Neural cell (in vitro differentiated cells): Measurements from ENCODE around the gene C14orf132. TPM values are rescaled to one million over a fixed set of nuclear protein-coding genes. Genes with fewer than 3 reads are reported as not detected.

Experiments
- H2AFZ ChIP-seq: fragments of 200-600, 300-800 bp; sonication (generic), shearing (Covaris generic); 2 replicates; pipeline ENCODE4 v1.6.0; 2014; ENCODE audit warnings: low read depth, mild to moderate bottlenecking, antibody characterized with exemption, low read length, moderate library complexity
- H3F3A ChIP-seq: fragments of 200-600 bp; shearing (Covaris generic); 2 replicates; pipeline ENCODE4 v1.6.1; 2016; ENCODE audit warnings: mild to moderate bottlenecking, moderate library complexity, mixed read lengths, antibody characterized with exemption, low read length; ENCODE audit not compliant: insufficient read depth, poor library complexity, severe bottlenecking
- H3K27ac ChIP-seq: fragments of 200-600, 300-800 bp; sonication (generic), shearing (Covaris generic); 2 replicates; pipeline ENCODE4 v1.5.1; 2014; ENCODE audit warnings: mild to moderate bottlenecking, low read length, moderate library complexity
- H3K27me3 ChIP-seq: fragments of 300-800, 200-600 bp; sonication (generic), shearing (Covaris generic); 2 replicates; pipeline ENCODE4 v1.6.0; 2014; ENCODE audit warnings: mild to moderate bottlenecking, low read depth, low read length, moderate library complexity; ENCODE audit not compliant: insufficient read depth
- H3K36me3 ChIP-seq: fragments of 300-800, 200-600 bp; sonication (generic), shearing (Covaris generic); 2 replicates; pipeline ENCODE4 v1.5.1; 2014; ENCODE audit warnings: mild to moderate bottlenecking, antibody characterized with exemption, low read length, moderate library complexity; ENCODE audit not compliant: insufficient read depth
- H3K4me2 ChIP-seq: fragments of 300-800, 200-600 bp; sonication (generic), shearing (Covaris generic); 2 replicates; pipeline ENCODE4 v1.6.0; 2014; ENCODE audit warnings: mild to moderate bottlenecking, low read length
- H3K4me3 ChIP-seq: fragments of 300-800, 200-600 bp; sonication (generic), shearing (Covaris generic); 2 replicates; pipeline ENCODE4 v1.5.1; 2014; ENCODE audit warnings: mild to moderate bottlenecking, low read length, moderate library complexity
- H3K79me2 ChIP-seq: fragments of 200-600 bp; shearing (Covaris generic); replicated peaks from 2 replicates; pipeline ENCODE4 v1.6.0; 2014; ENCODE audit warnings: mild to moderate bottlenecking, low read length, moderate library complexity; ENCODE audit not compliant: insufficient read depth
- H3K9ac ChIP-seq: fragments of 300-800, 200-600 bp; sonication (generic), shearing (Covaris generic); 2 replicates; pipeline ENCODE4 v1.6.1; 2016; ENCODE audit warnings: mild to moderate bottlenecking, low read length, mixed read lengths
- H3K9me2 ChIP-seq: fragments of 200-600 bp; shearing (Covaris generic); 2 replicates; pipeline ENCODE4 v1.6.1; 2016; ENCODE audit warnings: mild to moderate bottlenecking, low read length, mixed read lengths; ENCODE audit not compliant: insufficient read depth
- H3K9me3 ChIP-seq: fragments of 200-600, 300-800 bp; sonication (generic), shearing (Covaris generic); 2 replicates; pipeline ENCODE4 v1.6.1; 2016; ENCODE audit warnings: mild to moderate bottlenecking, mixed run types, low read length, moderate library complexity, mixed read lengths
- H4K20me1 ChIP-seq: fragments of 200-600 bp; shearing (Covaris generic); 2 replicates; pipeline ENCODE4 v1.6.1; 2016; ENCODE audit warnings: mild to moderate bottlenecking, mixed run types; ENCODE audit not compliant: insufficient read depth
- CTCF ChIP-seq: fragments of 450-650 bp; IDR thresholded peaks from 2 replicates; pipeline ENCODE4 v1.5.1; 2014; ENCODE audit warnings: antibody characterized with exemption, mild to moderate bottlenecking, moderate library complexity; ENCODE audit not compliant: poor library complexity, severe bottlenecking
- EP300 ChIP-seq: fragments of 450-650 bp; conservative IDR thresholded peaks from 2 replicates; pipeline ENCODE4 v1.6.1; 2014; ENCODE audit warnings: antibody characterized with exemption, mild to moderate bottlenecking, moderate library complexity; ENCODE audit not compliant: poor library complexity, severe bottlenecking
- EZH2 ChIP-seq: fragments of 200-600, 300-800 bp; shearing (Covaris generic), sonication (generic); IDR thresholded peaks from 2 replicates; pipeline ENCODE4 v1.6.1; 2014; ENCODE audit warnings: antibody characterized with exemption, low read length, borderline replicate concordance, mild to moderate bottlenecking; ENCODE audit not compliant: insufficient read depth, poor library complexity, severe bottlenecking
- MXI1 ChIP-seq: fragments of 450-650 bp; conservative IDR thresholded peaks from 2 replicates; pipeline ENCODE4 v1.6.1; 2014; ENCODE audit warnings: antibody characterized with exemption, mild to moderate bottlenecking; ENCODE audit not compliant: poor library complexity, severe bottlenecking
- POLR2AphosphoS5 ChIP-seq: IDR thresholded peaks from 2 replicates; pipeline ENCODE4 v1.6.1; 2012
- RAD21 ChIP-seq: fragments of 450-650 bp; conservative IDR thresholded peaks from 2 replicates; pipeline ENCODE4 v1.6.1; 2014; ENCODE audit warnings: antibody characterized with exemption, mild to moderate bottlenecking, moderate library complexity
- REST ChIP-seq: IDR thresholded peaks from 2 replicates; pipeline ENCODE4 v1.6.1; 2012; ENCODE audit warnings: borderline replicate concordance
- SMC3 ChIP-seq: fragments of 450-650 bp; conservative IDR thresholded peaks from 2 replicates; pipeline ENCODE4 v1.6.1; 2014; ENCODE audit warnings: antibody characterized with exemption, mild to moderate bottlenecking, moderate library complexity; ENCODE audit not compliant: poor library complexity
- TAF1 ChIP-seq: IDR thresholded peaks from 2 replicates; pipeline ENCODE4 v1.6.1; 2012; ENCODE audit warnings: low read depth
- polyA plus RNA-seq: library from polyadenylated mRNA; depleted of rRNA; stranded (reverse); fragments of >200 nt; gene quantifications from 2 replicates; pipeline ENCODE4 v1.2.3, GENCODE V29; 2014

Gene C14orf132
- polyA plus RNA-seq, 1 donor from 2014 or later: 50.1 TPM

- H3K9ac ChIP-seq: no peak overlapping the region
- no peaks in the 10 kb centered on the region for H4K20me1 ChIP-seq
- H3K4me2 ChIP-seq: no peak overlapping the region
- H3K36me3 ChIP-seq: no peaks in the 10 kb centered on the region
- H3F3A ChIP-seq: no peaks in the 10 kb centered on the region
- no peaks in the 10 kb centered on the region for H3K9me3 ChIP-seq
- no peak for TF ChIP-seq REST
- no peak for TF ChIP-seq SMC3
- TF ChIP-seq CTCF: no peak
- no peak for TF ChIP-seq EP300
- no peak for TF ChIP-seq EZH2
- TF ChIP-seq MXI1: no peak
- no peak for TF ChIP-seq TAF1
- no peaks in the 10 kb centered on the region for H3K79me2 ChIP-seq
- H2AFZ ChIP-seq: no peak overlapping the region
- no peak overlapping the region for H3K27ac ChIP-seq
- H3K4me3 ChIP-seq: no peak overlapping the region
- no peaks in the 10 kb centered on the region for H3K27me3 ChIP-seq
- no peaks in the 10 kb centered on the region for H3K9me2 ChIP-seq
These were observed 72.9 kb downstream of the C14orf132 start for GRCh38 chr14:96112032-96112431.

GRCh38 chr14:96114002-96114401, 74.8 kb downstream of the C14orf132 start:
- Histone ChIP-seq H3K79me2 (no peaks in the 10 kb centered on the region), H4K20me1 (no peaks in the 10 kb centered on the region), H3K4me3 (no peak overlapping the region), H3F3A (no peaks in the 10 kb centered on the region), H3K9me3 (no peaks in the 10 kb centered on the region), H3K27me3 (no peaks in the 10 kb centered on the region), H3K4me2 (no peak overlapping the region), H3K36me3 (no peaks in the 10 kb centered on the region), H2AFZ (no peak overlapping the region), H3K9ac (no peak overlapping the region), H3K9me2 (no peaks in the 10 kb centered on the region), H3K27ac (no peak overlapping the region)
- no peak for TF ChIP-seq MXI1
- no peak for TF ChIP-seq POLR2AphosphoS5
- no peak for TF ChIP-seq RAD21
- no peak for TF ChIP-seq CTCF
- TF ChIP-seq EP300: no peak
- TF ChIP-seq REST: no peak
